Heart left ventricle (tissue), 13 donors: Measurements from ENCODE around the gene IKZF1.

Source experiments
- CTCF ChIP-seq, 12 donors: fragments of 200-600 bp; sonication (generic) in 4 of 12; IDR thresholded peaks; one replicate each; pipeline versions ENCODE4 v1.5.0 to v1.8.0; 2018 to 2022; ENCODE audit warnings: antibody characterized with exemption in 12 of 12, mild to moderate bottlenecking in 5 of 12
- POLR2A ChIP-seq, 2 donors: fragments of 450-650 bp; IDR thresholded peaks; one replicate each; pipeline ENCODE4 v1.6.1; 2017; ENCODE audit warnings: antibody characterized with exemption in 2 of 2, mild to moderate bottlenecking in 2 of 2, moderate library complexity in 2 of 2
- donor health status: ischemic (EF 13 %, LVEDD 7.1; RV severe dilation, severe dysfunction).
- donor health status: DM: no; HTN: yes; CAD: no.
- donor health status: DM: no; HTN: no; CAD: no.
- donor health status: ischemic (EF 25% LVEDD 6.9; RV normal size, moderate dysfunction).
- donor health status: ischemic (EF 25% LVEDD 5.7; RV mildly dilated, moderate dysfunction).
- donor health status: ischemic (EF 35%, LVEDD 5.7; RV mildly dilated, moderate dysfunction).
- donor health status: nonischemic (EF 11% LVEDD 7.7; RV severe dilation, severe dysfunction).
- donor health status: DM: yes; HTN: yes; CAD: no.
- donor health status: PGD.
- donor health status: ischemic (EF 29% LVEDD 5.4; RV normal size, mild dysfunction).
- donor health status: nonischemic (EF 23%, LVEDD 6.1; RV moderate dilation, normal function).

DNA sequence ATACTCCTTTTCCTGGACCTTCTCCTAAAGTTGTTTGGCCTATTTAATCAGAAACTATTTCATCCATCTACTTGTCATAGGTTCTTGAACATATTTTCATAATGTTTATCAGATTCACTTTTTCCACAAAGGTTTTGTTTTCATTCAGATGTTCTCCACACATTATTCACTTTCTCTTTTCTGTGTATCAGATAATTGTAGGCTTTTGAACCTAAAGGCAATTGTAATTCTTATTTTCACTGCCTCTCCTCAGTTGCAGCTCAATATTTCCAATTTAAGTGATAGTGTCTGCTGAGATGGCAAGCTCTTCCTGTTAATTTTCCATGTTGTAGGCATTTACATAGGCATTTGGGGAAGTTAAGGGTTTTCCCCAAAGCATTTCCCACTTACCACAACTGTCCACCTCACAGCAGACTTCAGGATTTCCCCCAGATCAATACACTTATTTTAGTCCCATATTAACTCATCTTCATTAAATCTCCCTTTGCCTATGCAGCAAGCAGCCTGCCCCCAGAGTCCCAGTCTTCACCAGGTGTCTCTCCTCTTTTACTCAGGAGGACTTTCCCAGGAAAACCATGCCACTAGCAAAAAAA lies 12.3 kb upstream of the IKZF1 start:
- TF ChIP-seq CTCF (IDR thresholded peaks at IDR 0.05) (no peak), POLR2A (IDR thresholded peaks at IDR 0.05) (no peak)
